DOHH2 (cell line): ENCODE results near the gene NME7.

Experiments used
- EZH2phosphoT487 ChIP-seq: fragments of 200-600 bp; sonication (generic); IDR thresholded peaks from 2 replicates; pipeline ENCODE4 v1.6.1; 2017; ENCODE audit warnings: borderline replicate concordance, mild to moderate bottlenecking, antibody characterized with exemption, low read length, moderate library complexity, mixed read lengths
- TF ChIP-seq, protein P1 (sequence below): fragments of 200-600 bp; sonication (generic); IDR thresholded peaks from one replicate; pipeline ENCODE4 v1.5.1; 2014; ENCODE audit warnings: antibody characterized with exemption, mild to moderate bottlenecking, low read depth, low read length; ENCODE audit not compliant: poor library complexity, severe bottlenecking

GRCh38 chr1:169329383-169329782 is 38.2 kb downstream of the NME7 start:
- TF ChIP-seq, protein P1, sequence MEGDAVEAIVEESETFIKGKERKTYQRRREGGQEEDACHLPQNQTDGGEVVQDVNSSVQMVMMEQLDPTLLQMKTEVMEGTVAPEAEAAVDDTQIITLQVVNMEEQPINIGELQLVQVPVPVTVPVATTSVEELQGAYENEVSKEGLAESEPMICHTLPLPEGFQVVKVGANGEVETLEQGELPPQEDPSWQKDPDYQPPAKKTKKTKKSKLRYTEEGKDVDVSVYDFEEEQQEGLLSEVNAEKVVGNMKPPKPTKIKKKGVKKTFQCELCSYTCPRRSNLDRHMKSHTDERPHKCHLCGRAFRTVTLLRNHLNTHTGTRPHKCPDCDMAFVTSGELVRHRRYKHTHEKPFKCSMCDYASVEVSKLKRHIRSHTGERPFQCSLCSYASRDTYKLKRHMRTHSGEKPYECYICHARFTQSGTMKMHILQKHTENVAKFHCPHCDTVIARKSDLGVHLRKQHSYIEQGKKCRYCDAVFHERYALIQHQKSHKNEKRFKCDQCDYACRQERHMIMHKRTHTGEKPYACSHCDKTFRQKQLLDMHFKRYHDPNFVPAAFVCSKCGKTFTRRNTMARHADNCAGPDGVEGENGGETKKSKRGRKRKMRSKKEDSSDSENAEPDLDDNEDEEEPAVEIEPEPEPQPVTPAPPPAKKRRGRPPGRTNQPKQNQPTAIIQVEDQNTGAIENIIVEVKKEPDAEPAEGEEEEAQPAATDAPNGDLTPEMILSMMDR = no peak
- TF ChIP-seq EZH2phosphoT487 = no peak
